SU-DHL-6 (cell line): Measurements from ENCODE around the gene XRCC4.

Experiments
- H2AFZ ChIP-seq: fragments of 200-600 bp; sonication (generic); 2 replicates; pipeline ENCODE4 v1.6.1; 2014; ENCODE audit warnings: low read depth, mild to moderate bottlenecking, moderate library complexity, mixed read lengths, antibody characterized with exemption, low read length; ENCODE audit not compliant: severe bottlenecking
- H3F3A ChIP-seq: fragments of 200-600 bp; shearing (Covaris generic); 2 replicates; pipeline ENCODE4 v1.6.0; 2016; ENCODE audit warnings: antibody characterized with exemption, mild to moderate bottlenecking; ENCODE audit not compliant: insufficient read depth
- H3K27ac ChIP-seq: fragments of 200-600 bp; sonication (generic); 2 replicates; pipeline ENCODE4 v1.5.1; 2016; ENCODE audit warnings: low read depth, mild to moderate bottlenecking, low read length, moderate library complexity, mixed read lengths
- H3K27me3 ChIP-seq: fragments of 200-600 bp; sonication (generic), shearing (Covaris generic); 2 replicates; pipeline ENCODE4 v1.6.0; 2014; ENCODE audit warnings: mild to moderate bottlenecking, low read length
- H3K36me3 ChIP-seq: fragments of 200-600 bp; sonication (generic); 2 replicates; pipeline ENCODE4 v1.6.1; 2014; ENCODE audit warnings: mild to moderate bottlenecking, low read length, mixed read lengths
- H3K4me2 ChIP-seq: fragments of 300-600, 200-600 bp; shearing (Covaris generic), sonication (generic); 2 replicates; pipeline ENCODE4 v1.6.0; 2014; ENCODE audit warnings: low read length, low read depth, mild to moderate bottlenecking; ENCODE audit not compliant: poor library complexity, severe bottlenecking
- H3K4me3 ChIP-seq: fragments of 200-600 bp; sonication (generic); 2 replicates; pipeline ENCODE4 v1.5.1; 2014; ENCODE audit warnings: antibody characterized with exemption, low read length, mild to moderate bottlenecking, mixed read lengths; ENCODE audit not compliant: insufficient read depth, poor library complexity, severe bottlenecking
- H3K79me2 ChIP-seq: fragments of 200-600 bp; sonication (generic); 2 replicates; pipeline ENCODE4 v1.6.1; 2014; ENCODE audit warnings: mild to moderate bottlenecking, low read length, moderate library complexity; ENCODE audit not compliant: insufficient read depth
- H3K9ac ChIP-seq: fragments of 200-600 bp; sonication (generic); 2 replicates; pipeline ENCODE4 v1.7.0; 2014; ENCODE audit warnings: mild to moderate bottlenecking, low read length
- H3K9me2 ChIP-seq: fragments of 200-600 bp; sonication (generic); replicated peaks from 2 replicates; pipeline ENCODE4 v1.6.1; 2014; ENCODE audit warnings: low read length; ENCODE audit not compliant: insufficient read depth
- H3K9me3 ChIP-seq: fragments of 200-600 bp; sonication (generic); 2 replicates; pipeline ENCODE4 v1.6.1; 2014; ENCODE audit warnings: low read length, mixed read lengths; ENCODE audit not compliant: insufficient read depth
- H4K20me1 ChIP-seq: fragments of 200-600 bp; sonication (generic); 2 replicates; pipeline ENCODE4 v1.6.1; 2014; ENCODE audit warnings: low read depth, mild to moderate bottlenecking, antibody characterized with exemption, low read length, moderate library complexity, mixed read lengths
- CTCF ChIP-seq: fragments of 200-600 bp; sonication (generic); IDR thresholded peaks from one replicate; pipeline ENCODE4 v1.5.1; 2017; ENCODE audit warnings: antibody characterized with exemption, mild to moderate bottlenecking, low read length, moderate library complexity; ENCODE audit not compliant: insufficient read depth, poor library complexity, severe bottlenecking
- EZH2phosphoT487 ChIP-seq: fragments of 200-600 bp; sonication (generic), shearing (Covaris generic); conservative IDR thresholded peaks from 2 replicates; pipeline ENCODE4 v1.6.1; 2018; ENCODE audit warnings: mild to moderate bottlenecking, antibody characterized with exemption, low read length, moderate library complexity, mixed read lengths

Gene XRCC4

GRCh38 chr5:83199126-83199525 is 121.8 kb downstream of the XRCC4 start:
- Histone ChIP-seq H3K9me3 (no peaks in the 10 kb centered on the region), H3K9me2 (no peaks in the 10 kb centered on the region), H3K79me2 (no peaks in the 10 kb centered on the region), H3K27me3 (no peaks in the 10 kb centered on the region), H4K20me1 (no peaks in the 10 kb centered on the region), H2AFZ (no peak overlapping the region), H3K4me2 (no peak overlapping the region), H3K27ac (no peak overlapping the region), H3K9ac (no peak overlapping the region), H3K4me3 (no peak overlapping the region), H3K36me3 (no peaks in the 10 kb centered on the region), H3F3A (no peaks in the 10 kb centered on the region)
- TF ChIP-seq EZH2phosphoT487 = no peak
- no peak for TF ChIP-seq CTCF

GRCh38 chr5:83204651-83205050 is 127.3 kb downstream of the XRCC4 start:
- Histone ChIP-seq H3K9me2 (no peaks in the 10 kb centered on the region), H2AFZ (no peak overlapping the region), H3K27me3 (no peaks in the 10 kb centered on the region), H3K36me3 (no peaks in the 10 kb centered on the region; the same call in 1 of the 2 replicates), H3K27ac (no peak overlapping the region), H4K20me1 (no peaks in the 10 kb centered on the region), H3K79me2 (no peaks in the 10 kb centered on the region), H3K4me3 (no peak overlapping the region), H3K9me3 (no peaks in the 10 kb centered on the region), H3F3A (no peaks in the 10 kb centered on the region), H3K4me2 (no peak overlapping the region), H3K9ac (no peak overlapping the region)
- TF ChIP-seq CTCF = no peak
- no peak for TF ChIP-seq EZH2phosphoT487

- Histone ChIP-seq H3K4me2 (no peak overlapping the region), H3K9ac (no peak overlapping the region), H3K4me3 (no peak overlapping the region), H3F3A (no peaks in the 10 kb centered on the region), H3K79me2 (no peaks in the 10 kb centered on the region), H2AFZ (no peak overlapping the region), H3K9me2 (no peaks in the 10 kb centered on the region), H4K20me1 (no peaks in the 10 kb centered on the region), H3K9me3 (no peaks in the 10 kb centered on the region), H3K27me3 (no peaks in the 10 kb centered on the region), H3K27ac (no peak overlapping the region), H3K36me3 (no peaks in the 10 kb centered on the region; the same call in 1 of the 2 replicates)
- no peak for TF ChIP-seq EZH2phosphoT487
- TF ChIP-seq CTCF = no peak
Measured at GRCh38 chr5:83209963-83210362, 132.6 kb downstream of the XRCC4 start.

- no peaks in the 10 kb centered on the region for H3K27me3 ChIP-seq
- H3K79me2 ChIP-seq = no peaks in the 10 kb centered on the region
- no peaks in the 10 kb centered on the region for H3F3A ChIP-seq
- H3K9me2 ChIP-seq = no peaks in the 10 kb centered on the region
- H3K36me3 ChIP-seq = no peaks in the 10 kb centered on the region
- H3K27ac ChIP-seq = no peak overlapping the region
- H3K4me3 ChIP-seq = no peak overlapping the region
- no peak overlapping the region for H3K4me2 ChIP-seq
- no peaks in the 10 kb centered on the region for H3K9me3 ChIP-seq
- H2AFZ ChIP-seq = no peak overlapping the region
- no peak overlapping the region for H3K9ac ChIP-seq
- H4K20me1 ChIP-seq = no peaks in the 10 kb centered on the region
- TF ChIP-seq EZH2phosphoT487 (no peak), CTCF (no peak)
Measured at GRCh38 chr5:83219077-83219476, 141.7 kb downstream of the XRCC4 start.
